Activated CD4-positive, CD25-positive, alpha-beta regulatory T cell (primary cell): ENCODE measurements around the gene BSDC1.

Experiments
- DNase-seq, 4 experiments: peaks; one replicate each; lab custom pipeline; 2025; lab: John Stamatoyannopoulos, UW

The BSDC1 gene

DNA sequence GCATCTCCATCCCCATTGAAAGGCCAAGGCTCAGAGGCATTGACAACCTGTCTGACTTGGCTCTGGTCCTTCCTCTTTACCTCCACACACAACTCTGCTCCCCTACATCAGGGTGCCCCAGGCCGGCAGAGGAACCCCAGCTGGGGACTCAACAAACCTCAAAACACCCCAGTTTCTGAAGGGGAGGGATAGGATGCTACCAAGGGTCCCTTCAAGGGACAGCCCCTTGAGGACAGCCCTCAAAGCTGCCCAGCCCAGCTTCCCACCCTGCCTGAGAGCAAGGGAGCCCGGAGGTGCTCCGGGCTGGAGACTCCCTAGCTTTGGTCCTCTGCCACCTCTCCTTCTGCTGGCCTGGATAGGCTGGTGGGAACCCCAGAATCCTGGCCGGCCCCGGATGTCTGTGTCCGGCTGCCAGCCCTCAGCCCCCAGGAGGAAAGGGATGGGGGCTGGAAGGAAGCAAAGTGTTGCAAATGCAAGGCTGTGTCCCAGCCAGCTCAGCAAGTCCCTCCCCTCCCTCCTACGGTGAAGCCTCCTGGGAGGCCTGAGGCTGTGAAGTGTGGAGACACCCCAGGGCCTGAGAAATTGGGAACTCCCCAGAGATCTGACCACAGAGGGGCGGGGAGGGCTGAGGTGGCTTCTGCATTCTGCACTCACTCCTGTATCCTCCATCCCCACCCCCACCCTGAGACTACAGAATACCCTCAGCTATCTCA, 57.1 kb downstream of the BSDC1 start:
- DNase-seq: no peak

DNA sequence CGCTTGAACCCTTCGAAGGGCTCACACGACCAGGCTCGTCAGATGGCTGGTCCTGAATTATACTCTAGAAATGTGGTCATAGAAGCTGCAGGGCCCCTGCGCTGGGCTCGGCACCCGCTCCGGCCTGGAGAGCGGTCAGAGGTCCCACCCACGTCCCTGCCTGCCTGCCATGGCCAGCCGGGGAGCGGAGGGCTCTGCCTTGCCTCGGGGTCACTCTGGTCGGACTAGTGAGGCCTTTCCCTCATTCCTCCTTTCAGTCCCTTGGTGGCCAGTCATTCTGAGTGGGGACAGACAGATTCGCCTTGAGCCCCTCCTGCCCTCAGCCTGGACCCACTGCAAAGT, 57.7 kb downstream of the BSDC1 start:
- DNase-seq: no peak

DNA sequence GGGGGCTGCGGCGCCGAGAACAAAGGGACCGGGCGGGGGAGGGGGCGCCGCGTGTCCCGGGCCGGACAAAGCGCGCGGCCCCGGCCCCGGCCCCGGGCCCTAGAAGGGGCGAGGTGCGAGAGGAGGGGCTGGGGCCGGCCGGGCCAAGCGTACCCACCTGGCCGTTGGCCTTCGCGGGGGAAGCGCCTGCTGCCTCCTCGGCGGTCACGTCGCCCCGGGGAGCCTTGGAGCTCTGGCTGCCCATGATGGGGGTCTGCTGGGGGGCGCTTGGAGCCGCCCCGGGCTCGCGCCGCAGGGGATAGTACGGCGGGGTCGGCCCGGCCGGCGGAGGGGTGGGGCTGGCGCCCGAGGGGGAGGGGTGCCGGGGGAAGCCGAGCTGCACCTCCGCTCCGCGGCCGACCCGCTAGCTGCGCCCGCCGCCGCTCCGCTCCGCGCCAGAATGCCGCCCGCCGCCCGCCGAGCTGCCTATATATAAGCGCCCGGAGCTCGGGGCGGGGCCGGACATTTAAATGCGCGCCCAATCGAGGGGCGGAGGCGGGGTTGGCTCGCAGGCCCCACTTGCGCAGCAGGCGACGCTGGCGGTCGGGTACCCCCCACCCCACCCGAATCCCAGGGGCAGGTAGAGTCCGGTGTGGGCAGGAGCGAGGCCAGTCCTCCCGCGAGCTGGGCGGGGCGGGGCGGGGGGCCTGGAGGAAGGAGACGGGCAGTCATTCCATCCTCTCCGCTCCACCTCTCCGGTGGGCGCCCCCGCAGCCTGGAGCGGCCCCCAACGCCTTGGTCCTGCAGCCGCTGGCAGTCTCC, 58.3 kb downstream of the BSDC1 start, which contains the start of gene MARCKSL1:
TSS of gene MARCKSL1 (minus strand) at position 444 of the 801 bp plus-strand sequence. CDS start at position 244, 200 bp downstream.
- DNase-seq: peak; percentile 72 to 81 (median 76)

DNA sequence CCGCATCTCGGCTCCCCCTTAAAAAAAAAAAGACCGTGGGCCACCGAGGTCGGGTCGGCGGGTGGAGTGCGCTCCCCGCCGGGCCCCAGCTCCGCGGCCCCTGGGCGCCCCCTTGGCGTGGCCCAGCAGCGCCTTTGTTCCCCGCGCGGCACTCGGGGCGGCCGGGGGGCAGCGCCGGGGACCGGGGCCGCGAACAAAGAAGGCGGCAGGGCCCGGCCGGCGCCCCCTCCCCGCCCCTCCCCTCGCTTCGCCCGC, 58.8 kb downstream of the BSDC1 start:
- DNase-seq: no peak

DNA sequence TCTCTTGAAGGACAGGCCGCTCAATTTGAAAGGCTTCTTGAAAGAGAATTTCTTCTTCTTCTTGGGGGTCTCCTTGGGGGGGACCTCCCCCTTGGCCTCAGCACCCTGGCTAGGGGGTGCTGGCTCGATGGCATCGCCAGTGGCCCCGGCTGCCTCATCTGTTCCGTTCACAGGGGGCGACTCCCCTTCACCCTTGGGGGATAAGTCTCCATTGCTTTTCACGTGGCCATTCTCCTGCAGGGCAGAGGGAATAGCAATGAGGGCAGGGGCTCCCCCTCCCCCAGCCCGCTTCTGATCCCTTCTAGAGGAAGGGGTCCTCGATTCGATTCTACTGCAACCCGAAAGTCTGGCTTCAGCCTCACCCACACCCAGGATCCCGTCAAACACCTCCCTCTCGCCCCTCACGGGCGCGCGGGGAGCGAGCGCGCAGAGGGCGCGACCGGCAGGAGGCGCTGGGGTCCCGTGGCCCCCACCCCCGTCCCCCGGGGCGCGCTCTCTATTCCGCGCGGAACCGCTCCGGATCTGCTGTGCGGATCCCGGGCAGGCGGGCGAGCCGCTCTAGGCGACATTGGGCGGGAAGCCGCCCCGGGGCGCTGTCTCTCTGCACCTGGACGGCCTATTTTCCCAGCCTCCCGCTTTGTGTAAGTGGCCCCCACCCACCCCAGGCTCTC, 59.2 kb downstream of the BSDC1 start:
- peak; percentile 16 to 54 (median 36) for DNase-seq

DNA sequence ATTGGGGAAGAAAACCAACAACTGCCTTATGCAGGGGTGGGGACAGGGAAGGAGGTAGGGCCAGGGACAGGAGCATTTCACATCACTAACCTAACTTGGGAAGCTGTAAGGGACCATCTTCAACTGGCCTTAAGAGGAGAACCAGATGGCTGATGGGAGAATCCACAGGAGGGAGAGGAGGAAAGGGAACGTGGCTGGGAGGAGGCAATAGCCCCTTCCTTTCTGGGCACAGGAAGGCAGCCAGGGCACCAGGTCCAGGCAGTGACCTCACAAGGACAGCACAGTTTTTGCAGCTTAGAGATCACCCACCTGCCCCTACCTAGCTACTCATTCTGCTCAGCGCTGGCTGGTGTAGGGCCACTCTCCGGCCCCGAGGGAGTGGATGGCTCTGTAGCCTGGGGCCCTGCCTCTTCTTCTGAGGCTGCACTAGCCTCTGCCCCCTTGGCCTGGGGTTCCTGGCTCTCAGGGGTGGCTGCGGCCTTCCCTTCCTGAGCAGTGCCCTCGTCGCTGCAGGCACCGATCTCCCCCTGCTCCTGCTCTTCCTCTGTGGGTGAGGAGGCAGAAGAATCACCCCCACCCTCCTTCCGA, 59.9 kb downstream of the BSDC1 start:
- DNase-seq: no peak

DNA sequence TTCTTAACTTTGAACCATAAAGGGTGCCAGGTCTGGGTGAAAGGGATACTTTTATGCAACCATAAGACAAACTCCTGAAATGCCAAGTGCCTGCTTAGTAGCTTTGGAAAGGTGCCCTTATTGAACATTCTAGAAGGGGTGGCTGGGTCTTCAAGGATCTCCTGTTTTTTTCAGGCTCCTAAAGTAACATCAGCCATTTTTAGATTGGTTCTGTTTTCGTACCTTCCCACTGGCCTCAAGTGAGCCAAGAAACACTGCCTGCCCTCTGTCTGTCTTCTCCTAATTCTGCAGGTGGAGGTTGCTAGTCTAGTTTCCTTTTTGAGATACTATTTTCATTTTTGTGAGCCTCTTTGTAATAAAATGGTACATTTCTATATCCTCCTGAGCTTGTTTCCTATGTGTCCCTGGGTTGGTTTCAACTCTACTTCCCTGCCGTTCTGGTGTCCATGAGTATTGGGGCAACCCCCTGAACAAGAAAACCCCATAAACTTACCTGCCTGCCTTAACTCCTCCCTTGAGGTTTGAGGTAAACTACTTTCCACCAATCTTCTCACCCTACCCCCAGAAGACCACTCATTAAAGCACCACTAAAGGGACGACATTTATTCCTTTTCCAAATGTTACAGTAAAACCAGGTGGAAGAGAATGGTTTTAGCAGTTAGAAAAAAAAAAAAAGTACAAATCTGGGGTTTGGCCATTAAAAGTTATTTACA, 60.8 kb downstream of the BSDC1 start:
- DNase-seq: no peak

DNA sequence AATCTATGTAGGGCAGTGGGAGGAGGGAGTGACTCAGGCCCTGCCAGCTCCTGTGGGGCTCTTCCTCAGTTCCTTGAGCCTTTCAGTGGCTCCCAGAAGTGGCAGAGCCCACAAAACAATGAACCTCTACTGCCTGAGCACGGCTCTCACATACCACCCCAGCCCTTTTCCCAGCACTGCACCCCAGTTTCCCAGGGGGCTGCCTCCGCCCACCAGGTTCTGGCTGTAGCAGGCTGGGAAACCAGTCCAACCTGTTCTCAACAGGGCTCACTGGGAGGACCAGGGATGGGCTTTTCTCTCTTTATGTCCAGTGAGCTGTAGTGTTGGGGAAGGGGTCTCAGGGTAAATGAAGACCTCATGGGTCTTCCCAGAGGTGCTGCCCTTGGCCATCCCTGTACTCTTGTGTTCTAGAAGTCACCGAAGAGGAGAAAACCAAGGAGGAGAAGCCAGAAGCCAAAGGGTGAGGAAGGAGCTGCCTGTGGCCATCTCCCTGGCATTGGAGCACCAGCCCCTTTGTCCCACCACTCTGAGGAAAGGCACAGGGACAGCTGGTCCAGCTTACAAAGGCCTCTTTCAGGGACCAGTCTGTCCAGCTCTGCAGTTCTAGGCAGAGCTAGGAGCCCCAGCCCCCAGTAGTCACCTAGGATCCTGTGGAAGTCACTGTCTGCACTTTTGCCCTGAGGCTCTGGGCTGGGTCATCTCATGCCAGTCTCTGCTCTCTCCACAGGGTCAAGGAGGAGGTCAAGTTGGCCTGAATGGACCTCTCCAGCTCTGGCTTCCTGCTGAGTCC, 61.8 kb downstream of the BSDC1 start:
- no peak for DNase-seq

DNA sequence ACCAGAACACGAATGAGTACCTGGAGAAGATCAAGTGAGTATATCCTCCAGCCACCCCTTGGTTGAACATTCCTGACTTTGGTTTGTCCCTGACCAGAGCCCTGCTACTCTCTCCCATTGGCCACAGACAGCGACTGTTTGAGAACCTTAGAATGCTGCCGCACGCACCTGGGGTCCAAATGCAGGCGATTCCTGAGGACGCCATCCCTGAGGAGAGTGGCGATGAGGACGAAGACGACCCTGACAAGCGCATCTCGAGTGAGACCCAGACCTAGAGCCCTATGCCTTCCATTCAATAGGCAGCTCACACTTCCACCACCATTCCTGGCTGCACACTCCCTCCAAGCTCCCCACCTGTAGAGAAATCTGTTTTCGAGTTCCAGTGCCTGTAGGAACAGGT, 62.7 kb downstream of the BSDC1 start:
- no peak for DNase-seq

DNA sequence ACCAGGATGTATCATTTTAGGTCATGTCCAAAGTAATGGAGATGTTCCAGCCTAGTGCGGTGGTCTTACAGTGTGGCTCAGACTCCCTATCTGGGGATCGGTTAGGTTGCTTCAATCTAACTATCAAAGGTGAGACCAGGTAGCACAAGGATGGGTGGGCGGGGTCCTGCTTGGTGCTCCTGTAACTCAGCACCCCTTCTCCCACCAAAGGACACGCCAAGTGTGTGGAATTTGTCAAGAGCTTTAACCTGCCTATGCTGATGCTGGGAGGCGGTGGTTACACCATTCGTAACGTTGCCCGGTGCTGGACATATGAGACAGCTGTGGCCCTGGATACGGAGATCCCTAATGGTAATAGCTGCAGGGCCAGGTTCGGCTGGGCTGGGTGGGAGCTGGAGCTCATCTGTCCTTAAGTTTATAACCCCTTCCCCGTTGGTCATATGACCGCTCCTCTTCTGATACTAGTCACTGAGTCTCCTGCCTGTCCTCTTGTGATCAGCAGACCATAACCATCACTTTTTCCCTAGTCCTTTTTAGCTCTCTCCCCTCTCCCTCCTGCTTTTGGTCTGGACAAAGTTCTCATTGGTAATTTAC, 63.6 kb downstream of the BSDC1 start:
- no peak for DNase-seq

DNA sequence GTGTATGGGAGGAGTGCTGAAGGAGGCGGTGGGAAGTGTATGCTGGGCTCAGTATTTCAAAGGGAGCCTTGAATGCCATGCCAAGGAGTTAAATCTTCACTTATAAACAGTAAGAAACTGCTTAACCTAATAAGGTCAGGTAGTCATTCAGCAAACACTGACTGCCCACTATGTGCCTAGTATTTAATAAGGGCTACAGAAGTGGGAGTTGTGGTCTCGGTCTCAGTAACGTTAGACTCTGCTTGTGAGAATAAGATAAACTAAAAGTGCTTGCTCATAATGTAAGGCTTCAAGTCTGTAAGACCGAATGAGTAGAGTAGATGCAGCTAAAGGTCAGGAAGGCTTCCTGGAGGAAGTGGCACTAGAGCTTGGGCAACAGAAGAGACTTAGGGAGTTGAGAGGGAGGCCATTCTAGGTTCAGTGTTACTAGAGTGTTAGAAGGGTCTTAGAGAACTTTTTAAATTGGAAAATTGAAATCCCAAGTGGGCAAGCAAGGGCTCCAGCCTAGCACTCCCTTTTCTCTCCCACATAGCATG, 64.2 kb downstream of the BSDC1 start:
- DNase-seq: no peak

DNA sequence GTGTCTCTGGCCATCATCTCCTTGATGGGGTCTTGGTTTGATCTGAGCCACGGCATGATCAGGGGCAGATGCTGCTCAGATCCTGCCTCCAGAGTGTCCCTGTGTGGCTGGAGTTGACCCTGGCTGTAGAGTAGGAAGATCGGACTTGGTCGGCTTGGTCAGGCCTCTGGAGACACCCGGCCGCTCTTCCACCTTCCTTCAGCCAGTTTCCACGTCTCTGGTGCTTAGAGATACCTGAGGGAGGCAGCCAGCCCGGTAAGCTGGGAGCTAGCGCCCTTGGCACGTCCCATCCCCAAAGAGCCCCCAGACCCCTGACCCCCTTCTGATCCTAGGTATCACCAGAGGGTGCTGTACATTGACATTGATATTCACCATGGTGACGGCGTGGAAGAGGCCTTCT, 67.0 kb downstream of the BSDC1 start:
- DNase-seq: no peak

DNA sequence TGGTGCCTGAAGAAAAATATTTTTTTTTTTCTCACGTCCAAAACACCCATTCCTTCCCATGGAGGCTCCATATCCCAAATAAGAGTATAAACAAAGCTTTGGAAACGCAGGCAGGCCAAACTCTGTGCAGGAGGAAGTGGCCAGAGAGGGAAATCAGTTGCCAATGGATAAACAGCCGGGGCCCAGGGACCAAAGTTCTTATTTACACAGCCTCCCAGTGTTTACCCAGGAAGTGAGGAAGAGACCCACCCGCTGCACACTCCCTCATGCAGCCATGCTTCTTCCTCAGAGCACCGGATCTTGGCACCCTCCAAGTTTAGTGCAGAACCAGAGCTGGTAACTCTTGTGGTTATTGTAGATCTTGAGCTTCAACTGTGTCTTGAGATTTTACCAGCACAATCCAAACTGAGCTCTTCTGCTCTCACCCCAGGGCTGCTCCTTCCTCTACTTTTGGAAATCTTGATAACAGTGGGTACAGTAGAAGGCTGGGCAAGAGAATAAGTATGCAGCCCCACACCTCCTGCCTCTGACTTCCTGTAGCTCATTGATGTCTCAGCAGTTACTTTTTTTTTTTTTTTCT, 72.4 kb downstream of the BSDC1 start:
- no peak for DNase-seq

DNA sequence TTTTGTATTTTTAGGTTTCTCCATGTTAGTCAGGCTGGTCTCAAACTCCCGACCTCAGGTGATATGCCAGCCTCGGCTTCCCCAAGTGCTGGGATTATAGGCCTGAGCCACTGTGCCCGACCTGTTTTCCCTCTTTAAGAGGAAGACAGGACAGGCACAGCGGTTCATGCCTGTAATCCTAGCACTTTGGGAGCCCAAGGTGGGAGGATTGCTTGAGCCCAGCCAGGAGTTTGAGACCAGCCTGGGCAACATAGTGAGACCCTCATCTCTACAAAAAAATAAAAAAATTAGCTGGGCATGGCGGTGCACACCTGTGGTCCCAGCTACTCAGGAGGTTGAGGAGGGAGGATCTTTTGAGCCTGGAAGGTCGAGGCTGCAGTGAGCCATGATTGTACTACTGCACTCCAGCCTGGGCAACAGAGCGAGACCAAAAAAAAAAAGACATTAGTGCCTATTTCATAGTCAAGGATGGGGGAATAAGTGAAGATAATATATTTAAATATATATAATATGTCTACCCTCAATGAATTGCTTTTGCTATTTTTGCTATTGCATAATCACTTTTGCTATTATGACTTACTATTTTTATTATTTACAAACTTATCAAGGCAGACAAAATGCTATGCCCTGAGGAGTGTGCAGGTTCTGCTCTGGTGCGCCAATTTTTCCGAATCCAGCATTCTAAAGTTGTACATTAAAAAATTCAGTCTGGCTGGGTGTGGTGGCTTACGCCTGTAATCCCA, 75.9 kb downstream of the BSDC1 start:
- no peak for DNase-seq

DNA sequence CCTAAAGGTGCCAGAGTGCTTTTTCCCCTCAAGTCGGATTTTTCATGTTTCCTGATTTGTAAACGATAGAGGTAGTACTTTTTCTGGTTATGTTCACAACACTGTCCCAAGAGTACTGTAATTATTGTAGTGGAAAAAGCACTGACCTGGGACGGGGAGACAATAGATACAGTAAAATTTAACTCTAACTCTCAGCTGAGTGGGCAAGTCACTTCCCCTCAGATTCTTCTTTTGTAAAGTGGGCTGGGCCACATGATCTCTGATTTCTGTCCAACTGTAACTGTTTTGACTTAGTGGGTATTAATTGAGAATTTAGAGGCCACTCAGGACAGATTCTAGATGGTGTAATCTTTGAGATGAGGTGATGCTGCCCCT, 77.4 kb downstream of the BSDC1 start:
- no peak for DNase-seq
